EH (cell line): ENCODE data around the gene SIM1.

ENCODE experiments used
- DNase-seq: peaks from one replicate; pipeline ENCODE4 v3.0.0-alpha.2; 2015; ENCODE audit warnings: low read depth

The SIM1 gene

DNA sequence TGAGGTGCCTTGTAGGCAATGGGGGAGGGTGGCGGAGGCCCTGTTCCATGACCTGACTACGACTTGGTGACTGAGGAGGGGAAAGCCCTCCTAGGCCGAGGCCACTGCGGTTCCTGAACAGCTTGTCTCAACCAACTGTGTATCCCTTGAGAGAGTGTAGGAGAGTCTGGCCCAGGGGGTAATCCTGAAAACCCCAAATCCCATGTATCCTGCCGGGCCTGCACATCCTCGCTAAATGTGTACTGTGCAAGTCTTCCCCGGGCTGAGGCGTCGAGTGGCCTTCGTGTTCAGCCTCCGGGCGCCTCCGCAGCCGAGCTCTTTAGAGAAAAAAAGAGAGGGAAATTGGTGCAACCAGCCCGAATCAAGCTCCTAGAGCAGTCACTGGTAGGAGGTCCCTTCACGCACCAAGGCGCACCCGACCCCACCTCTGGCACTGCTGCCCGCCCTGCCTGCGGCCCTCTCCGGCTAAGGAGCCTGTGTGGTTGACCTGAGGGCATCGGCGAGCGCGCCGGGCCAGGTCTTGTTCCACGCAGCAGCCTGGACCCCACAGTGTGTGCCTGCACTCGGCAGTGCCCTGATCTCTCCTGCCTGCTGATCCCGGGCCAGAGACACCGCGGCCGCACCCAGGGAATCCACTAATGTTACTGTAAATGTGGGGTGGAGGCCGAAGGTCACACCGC is 7.3 kb downstream of the SIM1 start:
- peak; percentile 73 for DNase-seq

GRCh38 chr6:100456908-100457235 is 7.8 kb downstream of the SIM1 start:
- DNase-seq = no peak

- DNase-seq = peak; percentile 69
Measured at GRCh38 chr6:100456141-100456907, 8.4 kb downstream of the SIM1 start.

DNA sequence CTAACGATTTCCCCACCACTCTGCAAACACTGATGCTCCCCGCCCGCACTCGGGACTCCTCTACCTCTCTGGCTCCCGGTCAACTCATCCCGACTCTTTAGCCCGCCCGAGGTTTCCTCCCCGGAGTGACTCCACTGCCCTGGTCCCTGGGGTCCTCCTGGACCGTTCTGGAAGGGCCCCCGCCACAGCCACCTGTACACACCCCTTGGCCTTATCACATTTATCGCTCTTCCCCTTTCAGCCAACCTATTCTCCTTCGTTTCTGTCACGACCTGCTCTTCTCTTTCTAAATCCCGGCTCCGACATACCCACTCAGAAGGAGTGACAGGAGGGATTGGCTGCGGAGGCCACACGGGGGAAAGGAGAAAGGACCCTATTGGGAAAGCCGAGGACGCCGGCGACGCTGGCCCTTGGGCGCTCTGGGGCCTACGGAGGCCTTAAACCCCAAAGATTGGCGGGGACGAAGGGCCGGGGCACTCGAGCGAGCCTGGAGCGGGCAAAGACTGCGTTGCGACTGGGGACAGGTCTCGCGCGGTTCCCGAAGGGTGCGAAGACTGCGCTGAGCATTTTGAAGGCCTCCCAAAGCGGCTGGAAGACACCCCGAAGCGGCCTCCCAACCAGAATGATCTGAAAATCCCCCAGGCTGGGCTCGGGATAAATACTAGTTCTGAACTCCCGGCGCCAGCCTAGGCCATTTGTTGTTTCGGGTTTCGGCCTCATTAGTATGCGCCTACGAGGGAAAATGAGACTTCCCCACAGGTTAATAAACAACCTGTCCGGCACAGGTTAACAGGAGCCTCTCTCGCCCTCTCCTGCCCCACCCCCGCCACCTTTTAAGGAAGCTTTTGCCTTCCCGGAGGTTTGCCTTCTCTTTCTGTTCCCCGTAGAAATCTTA is 9.2 kb downstream of the SIM1 start:
- peak; percentile 70 for DNase-seq

- DNase-seq = no peak
Measured at GRCh38 chr6:100454551-100455229, 10.0 kb downstream of the SIM1 start.

- DNase-seq = peak; percentile 96
Measured at GRCh38 chr6:100453701-100454521, 10.8 kb downstream of the SIM1 start.

DNA sequence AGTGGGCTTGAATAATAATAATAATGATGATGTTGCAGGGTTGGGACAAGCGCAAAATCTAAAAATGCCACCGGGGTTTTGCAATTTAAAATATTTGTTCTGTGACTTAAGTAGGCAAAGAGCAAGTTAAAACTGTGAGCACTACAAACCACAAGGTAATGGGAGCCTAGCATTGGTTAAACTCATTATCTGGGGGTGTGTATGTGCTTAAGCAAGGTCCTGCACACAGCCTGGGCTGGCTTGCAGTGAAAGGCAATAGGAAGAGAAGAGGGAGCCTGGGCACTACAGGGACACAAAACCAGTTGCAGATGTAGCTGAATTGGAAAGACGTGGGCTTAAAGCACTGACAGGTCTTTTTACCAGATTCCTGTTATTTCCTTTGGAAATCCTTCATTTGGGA is 11.7 kb downstream of the SIM1 start:
- peak; percentile 93 for DNase-seq

- DNase-seq = no peak
Measured at GRCh38 chr6:100451577-100451976, 13.1 kb downstream of the SIM1 start.

DNA sequence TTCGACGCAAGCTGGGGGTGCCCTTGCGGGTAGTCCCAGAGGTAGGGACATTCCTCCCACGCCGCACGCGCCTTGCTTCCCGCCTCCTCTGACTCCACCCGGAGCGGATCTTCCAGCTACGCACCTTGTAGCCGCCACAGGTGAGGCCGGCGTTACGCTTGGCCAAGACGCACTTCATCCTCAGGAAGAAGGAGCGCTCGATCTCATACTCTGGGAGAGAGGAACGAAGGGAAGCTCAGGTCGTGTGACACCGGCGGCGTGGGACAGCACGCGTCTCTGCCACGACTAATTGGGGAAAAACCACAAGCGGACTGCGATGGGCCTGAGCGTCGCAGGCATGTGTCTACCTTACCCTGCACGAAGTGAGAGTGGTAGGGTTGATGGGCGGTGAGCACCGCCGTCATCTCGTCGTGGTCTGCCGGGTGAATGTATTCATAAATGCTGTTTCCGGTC is 15.5 kb downstream of the SIM1 start:
- DNase-seq = peak; percentile 39

GRCh38 chr6:100447900-100448748 is 16.6 kb downstream of the SIM1 start:
- DNase-seq = peak; percentile 66

- peak; percentile 74 for DNase-seq
Measured at GRCh38 chr6:100447081-100447899, 17.4 kb downstream of the SIM1 start.

DNA sequence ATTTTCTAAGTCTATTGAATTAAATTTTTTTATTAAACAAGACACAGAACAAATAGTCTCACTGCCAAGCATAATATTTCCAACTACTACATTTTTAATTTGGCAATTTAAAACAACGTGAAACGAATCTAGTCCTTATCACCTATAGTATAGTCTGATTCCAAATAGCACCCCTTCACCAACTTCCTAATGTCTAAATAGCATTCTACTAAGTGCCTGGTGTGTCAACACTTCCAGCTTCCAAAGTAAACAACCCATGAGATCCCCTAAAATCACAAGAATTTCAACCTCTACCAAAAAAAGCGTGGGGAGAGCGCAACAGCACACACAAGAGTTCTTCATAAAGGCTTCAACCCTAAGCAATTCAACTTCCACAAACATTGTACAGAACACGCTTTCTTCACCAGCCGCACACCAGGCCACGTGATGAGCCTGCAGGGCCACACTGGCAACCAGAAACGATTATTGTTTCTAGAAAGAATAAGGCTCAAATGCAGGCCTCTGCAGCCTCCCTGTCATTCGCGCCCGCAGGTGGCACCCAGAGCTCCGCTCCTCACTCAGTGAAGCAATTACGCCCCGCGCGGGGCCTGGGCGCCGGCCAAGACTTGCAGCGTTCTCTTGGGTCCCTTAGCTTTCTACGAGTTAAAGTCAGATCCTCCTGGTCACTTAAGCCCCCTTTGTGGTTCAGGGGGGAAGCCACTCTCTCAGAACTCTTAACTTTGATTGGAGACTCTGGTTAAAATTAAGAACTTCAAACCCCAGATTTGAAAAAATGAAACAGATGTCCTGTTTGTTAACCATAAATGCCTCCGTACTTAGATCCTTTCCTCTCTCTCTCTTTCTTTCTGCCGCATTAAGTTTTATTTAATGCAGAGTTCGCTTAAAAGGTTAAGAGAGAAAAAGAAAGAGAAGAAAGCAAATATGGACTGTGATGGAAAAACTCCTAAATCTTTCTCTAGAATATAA is 18.3 kb downstream of the SIM1 start:
- DNase-seq = peak; percentile 76

DNA sequence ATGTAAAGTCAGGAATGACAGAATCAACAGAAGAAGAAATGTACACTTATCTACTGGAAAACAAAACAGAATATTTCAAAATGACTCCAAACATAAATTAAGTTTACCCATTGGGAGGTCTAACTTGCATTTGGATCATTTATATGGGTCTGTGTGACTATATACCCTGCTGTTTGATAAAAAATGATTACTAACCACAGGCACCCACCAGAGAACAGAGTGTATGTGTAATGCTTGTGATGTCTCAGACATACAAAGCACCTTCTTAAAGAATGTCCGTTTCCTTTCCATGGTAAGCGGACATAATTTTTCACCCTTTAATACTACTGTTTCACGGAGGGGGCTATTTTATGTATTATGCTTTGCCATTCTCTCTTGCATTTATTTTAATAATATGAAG is 19.2 kb downstream of the SIM1 start:
- DNase-seq = peak; percentile 70

DNA sequence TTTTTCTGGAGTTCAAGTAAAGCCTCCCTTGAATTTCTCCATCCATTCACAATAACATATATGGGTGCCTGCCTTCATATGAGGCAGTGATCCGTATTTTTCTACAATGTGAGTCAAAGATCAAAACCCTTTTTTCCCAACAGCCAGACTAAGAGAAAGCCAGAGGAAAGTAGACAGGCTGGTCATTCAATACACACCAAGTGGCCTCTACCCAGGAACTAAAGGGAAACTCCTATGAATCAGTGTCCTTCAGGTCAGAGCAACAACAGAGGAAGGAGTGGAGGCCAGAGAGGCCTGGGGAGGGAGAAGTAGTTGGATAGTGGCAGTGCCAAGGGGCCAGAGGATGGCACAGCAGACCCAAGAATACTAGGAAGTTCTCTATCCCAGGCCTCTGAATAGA is 23.8 kb downstream of the SIM1 start:
- peak; percentile 39 for DNase-seq

- peak; percentile 80 for DNase-seq
Measured at GRCh38 chr6:100435299-100435698, 29.4 kb downstream of the SIM1 start.

GRCh38 chr6:100433726-100434435 is 30.8 kb downstream of the SIM1 start:
- DNase-seq = peak; percentile 70

DNA sequence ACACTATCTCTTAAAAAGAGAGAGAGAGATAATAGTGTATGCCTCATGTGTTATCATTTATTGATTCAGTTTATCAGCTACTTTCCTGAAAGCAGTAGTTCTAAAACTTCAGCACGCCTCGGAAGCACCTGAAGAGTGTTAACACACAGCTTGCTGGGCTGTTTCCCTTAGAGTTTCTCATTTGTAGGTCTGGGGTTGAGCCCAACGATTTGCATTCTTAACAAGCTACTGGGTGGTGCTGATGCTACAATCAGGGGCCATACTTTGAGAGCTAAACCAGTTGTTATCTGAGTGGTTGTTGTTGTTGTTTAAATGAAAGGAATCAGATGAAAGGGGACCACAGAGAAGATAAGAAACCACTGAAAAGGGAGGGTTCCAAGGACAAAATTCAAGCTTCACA is 32.6 kb downstream of the SIM1 start:
- DNase-seq = no peak
